Measurements from ENCODE around the gene WFDC8. TPM values are rescaled to one million over a fixed set of nuclear protein-coding genes. Genes with fewer than 3 reads are reported as not detected.
A peak's percentile ranks its signal among the peaks of the same experiment; 100 is the strongest.

WFDC8 gene
- total RNA-seq, 1 donor from 2014 or later: not detected

GRCh38 chr20:45545351-45545750, 33.7 kb downstream of the WFDC8 start:
- no peak for DNase-seq (ENCODE audit: low spot score, unreplicated experiment)
- Mint-ChIP-seq H3K4me3 (ENCODE audit: low read depth) (no peak overlapping the region), H3K36me3 (ENCODE audit: insufficient read depth) (no peaks in the 10 kb centered on the region), H3K4me1 (ENCODE audit: low read depth) (no peaks in the 10 kb centered on the region), H3K27ac (no peak overlapping the region), H3K27me3 (peaks cover 37% of the 10 kb centered on the region), H3K9me3 (ENCODE audit: low read depth) (peaks cover 1% of the 10 kb centered on the region)
- TF ChIP-seq CTCF (IDR thresholded peaks at IDR 0.05; ENCODE audit: unreplicated experiment): no peak

- H3K9me3 Mint-ChIP-seq (ENCODE audit: low read depth): no peaks in the 10 kb centered on the region
- H3K36me3 Mint-ChIP-seq (ENCODE audit: insufficient read depth): no peaks in the 10 kb centered on the region
- no peak within 1 kb of the TSS for H3K27ac Mint-ChIP-seq
- H3K4me1 Mint-ChIP-seq (ENCODE audit: low read depth): no peaks in the 10 kb centered on the region
- H3K27me3 Mint-ChIP-seq: peaks cover 29% of the 10 kb centered on the region
- H3K4me3 Mint-ChIP-seq (ENCODE audit: low read depth): no peak within 1 kb of the TSS
- no peak for DNase-seq (ENCODE audit: low spot score, unreplicated experiment)
- no peak for TF ChIP-seq CTCF (IDR thresholded peaks at IDR 0.05; ENCODE audit: unreplicated experiment)
These were observed 39.7 kb downstream of the WFDC8 start, which contains the start of gene WFDC6 for GRCh38 chr20:45539382-45539781. Gene WFDC6, minus strand, starts transcription at chr20:45539482. Its CDS starts 75 bp downstream, at chr20:45539407.

GRCh38 chr20:45538209-45538799, 40.8 kb downstream of the WFDC8 start:
- Mint-ChIP-seq H3K4me3 (ENCODE audit: low read depth) (no peak overlapping the region), H3K36me3 (ENCODE audit: insufficient read depth) (no peaks in the 10 kb centered on the region), H3K27ac (no peak overlapping the region), H3K9me3 (ENCODE audit: low read depth) (no peaks in the 10 kb centered on the region), H3K27me3 (peaks cover 20% of the 10 kb centered on the region), H3K4me1 (ENCODE audit: low read depth) (no peaks in the 10 kb centered on the region)
- peak; percentile 24 for TF ChIP-seq CTCF (IDR thresholded peaks at IDR 0.05; ENCODE audit: unreplicated experiment)
- no peak for DNase-seq (ENCODE audit: low spot score, unreplicated experiment)

GRCh38 chr20:45527294-45527693, 51.8 kb downstream of the WFDC8 start:
- Mint-ChIP-seq H3K9me3 (ENCODE audit: low read depth) (peaks cover 3% of the 10 kb centered on the region), H3K4me1 (ENCODE audit: low read depth) (no peaks in the 10 kb centered on the region), H3K4me3 (ENCODE audit: low read depth) (no peak overlapping the region), H3K36me3 (ENCODE audit: insufficient read depth) (no peaks in the 10 kb centered on the region), H3K27ac (no peak overlapping the region), H3K27me3 (peaks cover 36% of the 10 kb centered on the region)
- DNase-seq (ENCODE audit: low spot score, unreplicated experiment): no peak
- TF ChIP-seq CTCF (IDR thresholded peaks at IDR 0.05; ENCODE audit: unreplicated experiment): no peak

GRCh38 chr20:45523821-45524220, 55.3 kb downstream of the WFDC8 start:
- H3K36me3 Mint-ChIP-seq (ENCODE audit: insufficient read depth): no peaks in the 10 kb centered on the region
- no peak for TF ChIP-seq CTCF (IDR thresholded peaks at IDR 0.05; ENCODE audit: unreplicated experiment)
- no peak for DNase-seq (ENCODE audit: low spot score, unreplicated experiment)
- peaks cover 40% of the 10 kb centered on the region for H3K27me3 Mint-ChIP-seq
- no peak overlapping the region for H3K4me3 Mint-ChIP-seq (ENCODE audit: low read depth)
- no peak overlapping the region for H3K27ac Mint-ChIP-seq
- H3K4me1 Mint-ChIP-seq (ENCODE audit: low read depth): no peaks in the 10 kb centered on the region
- H3K9me3 Mint-ChIP-seq (ENCODE audit: low read depth): no peaks in the 10 kb centered on the region

All from progenitor cell of endocrine pancreas (in vitro differentiated cells).